ENCODE results near the gene UGGT1. TPM values are rescaled to one million over a fixed set of nuclear protein-coding genes. Genes with fewer than 3 reads are reported as not detected.

UGGT1 gene, protein sequence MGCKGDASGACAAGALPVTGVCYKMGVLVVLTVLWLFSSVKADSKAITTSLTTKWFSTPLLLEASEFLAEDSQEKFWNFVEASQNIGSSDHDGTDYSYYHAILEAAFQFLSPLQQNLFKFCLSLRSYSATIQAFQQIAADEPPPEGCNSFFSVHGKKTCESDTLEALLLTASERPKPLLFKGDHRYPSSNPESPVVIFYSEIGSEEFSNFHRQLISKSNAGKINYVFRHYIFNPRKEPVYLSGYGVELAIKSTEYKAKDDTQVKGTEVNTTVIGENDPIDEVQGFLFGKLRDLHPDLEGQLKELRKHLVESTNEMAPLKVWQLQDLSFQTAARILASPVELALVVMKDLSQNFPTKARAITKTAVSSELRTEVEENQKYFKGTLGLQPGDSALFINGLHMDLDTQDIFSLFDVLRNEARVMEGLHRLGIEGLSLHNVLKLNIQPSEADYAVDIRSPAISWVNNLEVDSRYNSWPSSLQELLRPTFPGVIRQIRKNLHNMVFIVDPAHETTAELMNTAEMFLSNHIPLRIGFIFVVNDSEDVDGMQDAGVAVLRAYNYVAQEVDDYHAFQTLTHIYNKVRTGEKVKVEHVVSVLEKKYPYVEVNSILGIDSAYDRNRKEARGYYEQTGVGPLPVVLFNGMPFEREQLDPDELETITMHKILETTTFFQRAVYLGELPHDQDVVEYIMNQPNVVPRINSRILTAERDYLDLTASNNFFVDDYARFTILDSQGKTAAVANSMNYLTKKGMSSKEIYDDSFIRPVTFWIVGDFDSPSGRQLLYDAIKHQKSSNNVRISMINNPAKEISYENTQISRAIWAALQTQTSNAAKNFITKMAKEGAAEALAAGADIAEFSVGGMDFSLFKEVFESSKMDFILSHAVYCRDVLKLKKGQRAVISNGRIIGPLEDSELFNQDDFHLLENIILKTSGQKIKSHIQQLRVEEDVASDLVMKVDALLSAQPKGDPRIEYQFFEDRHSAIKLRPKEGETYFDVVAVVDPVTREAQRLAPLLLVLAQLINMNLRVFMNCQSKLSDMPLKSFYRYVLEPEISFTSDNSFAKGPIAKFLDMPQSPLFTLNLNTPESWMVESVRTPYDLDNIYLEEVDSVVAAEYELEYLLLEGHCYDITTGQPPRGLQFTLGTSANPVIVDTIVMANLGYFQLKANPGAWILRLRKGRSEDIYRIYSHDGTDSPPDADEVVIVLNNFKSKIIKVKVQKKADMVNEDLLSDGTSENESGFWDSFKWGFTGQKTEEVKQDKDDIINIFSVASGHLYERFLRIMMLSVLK (N-terminal part only)
- 18.1 and 19.3 TPM in 2 replicates for total RNA-seq (2014; rRNA removed; shearing (Covaris generic))

DNA sequence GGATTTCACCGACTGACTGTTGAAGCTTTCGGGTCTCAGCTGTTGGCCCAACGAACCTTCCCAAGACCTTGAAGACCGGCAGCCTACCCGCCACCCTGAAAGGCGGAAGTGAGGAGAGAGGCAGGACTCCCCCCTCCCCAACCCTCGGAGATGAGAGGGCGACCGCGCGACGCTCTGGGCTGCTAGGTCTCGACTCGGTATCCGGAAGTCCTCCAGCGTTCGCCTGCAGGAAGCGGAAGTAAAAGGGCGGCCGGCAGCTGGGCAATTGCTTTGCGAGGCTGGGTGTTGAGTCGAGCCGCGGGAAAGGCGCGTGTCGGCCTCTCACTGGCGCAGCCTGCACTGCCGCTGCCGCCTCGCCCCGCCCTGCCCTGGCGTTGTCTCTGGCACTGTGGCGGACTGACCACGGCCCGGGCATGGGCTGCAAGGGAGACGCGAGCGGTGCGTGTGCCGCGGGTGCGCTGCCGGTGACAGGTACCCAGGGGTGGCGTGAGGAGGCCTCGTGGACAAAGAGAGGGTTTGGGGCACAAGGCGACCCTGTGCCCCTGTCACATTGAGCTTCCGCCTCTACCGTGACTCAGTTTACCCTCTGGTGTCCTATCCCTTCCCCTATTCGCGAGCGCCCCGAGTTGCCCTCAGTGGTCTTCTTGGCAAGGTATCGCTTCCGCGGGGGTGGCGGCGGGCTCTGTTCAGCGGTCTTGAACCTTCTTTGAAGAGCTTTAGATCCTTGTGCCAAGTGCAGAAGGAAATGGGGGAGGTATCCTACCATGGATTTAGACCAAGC, at the start of gene UGGT1:
UGGT1 (plus strand) TSS at position 256 of the 781 bp plus-strand sequence; CDS start at position 414, 158 bp downstream.
- in situ Hi-C loops (cut with HindIII; ENCODE audit: low sequenced_read_pairs) = no loop called here
- DNase-seq (ENCODE audit: low spot score) = peak; percentile 97

DNA sequence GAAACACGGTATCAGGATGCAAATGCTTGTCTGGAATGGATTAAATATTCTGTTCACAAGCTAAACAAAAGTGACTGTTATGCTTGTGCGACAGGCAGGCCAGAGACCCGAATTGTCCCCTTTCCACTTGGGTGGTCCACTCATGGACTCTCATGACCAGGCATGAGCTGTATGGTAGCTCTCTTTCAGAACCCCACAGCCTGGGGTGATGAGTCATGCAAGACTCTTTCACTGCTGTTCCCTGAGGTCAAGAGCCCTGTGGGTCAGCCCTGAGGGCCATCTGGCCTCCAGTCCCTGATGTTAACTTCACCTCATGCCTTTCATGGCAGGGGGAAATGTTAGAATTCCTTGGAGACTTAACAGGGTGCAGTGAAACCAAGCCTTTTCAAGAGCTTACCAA, 49.4 kb upstream of the UGGT1 start:
- DNase-seq (ENCODE audit: low spot score) = no peak
- in situ Hi-C loops (cut with HindIII; ENCODE audit: low sequenced_read_pairs) = no loop called here

DNA sequence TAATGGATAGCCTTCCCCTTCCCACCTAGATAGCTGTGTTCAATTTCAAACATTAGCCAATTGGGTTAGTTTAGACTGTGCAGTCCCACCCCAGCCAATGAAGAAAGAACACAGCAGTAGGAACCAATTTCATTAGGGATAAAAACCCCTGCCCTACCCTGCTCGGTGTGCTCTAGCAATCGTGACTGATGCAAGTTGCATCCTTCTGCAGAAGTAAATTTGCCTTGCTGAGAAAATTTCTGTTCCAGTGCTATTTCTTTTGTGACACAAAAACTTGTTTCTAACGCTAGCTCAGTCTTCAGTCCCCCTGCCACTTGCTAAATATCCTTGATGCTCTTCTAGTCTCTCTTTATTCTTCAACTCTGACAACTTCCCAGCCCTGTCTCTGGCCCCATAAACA, 48.0 kb upstream of the UGGT1 start:
- no peak for DNase-seq (ENCODE audit: low spot score)
- in situ Hi-C loops (cut with HindIII; ENCODE audit: low sequenced_read_pairs) = no loop called here

DNA sequence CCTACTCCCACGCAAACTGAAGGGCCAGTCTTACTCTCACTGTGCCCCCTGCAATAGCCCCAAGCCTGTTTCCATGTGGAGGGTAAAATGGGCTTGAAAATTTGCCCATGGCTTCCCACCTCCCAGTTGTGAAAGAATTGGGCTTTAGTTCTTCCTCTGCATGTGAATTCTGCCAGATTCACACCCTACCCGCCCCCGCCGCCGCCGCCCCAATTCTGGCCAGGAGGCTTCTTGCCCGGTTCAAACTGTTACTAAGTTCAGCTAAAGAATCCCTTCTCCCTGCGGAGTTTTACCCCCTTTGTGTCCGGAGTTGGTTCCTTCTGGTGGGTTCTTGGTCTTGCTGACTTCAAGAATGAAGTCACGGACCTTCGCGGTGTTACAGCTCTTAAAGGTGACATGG, 37.7 kb upstream of the UGGT1 start:
- in situ Hi-C loops (cut with HindIII; ENCODE audit: low sequenced_read_pairs) = no loop called here
- no peak for DNase-seq (ENCODE audit: low spot score)

DNA sequence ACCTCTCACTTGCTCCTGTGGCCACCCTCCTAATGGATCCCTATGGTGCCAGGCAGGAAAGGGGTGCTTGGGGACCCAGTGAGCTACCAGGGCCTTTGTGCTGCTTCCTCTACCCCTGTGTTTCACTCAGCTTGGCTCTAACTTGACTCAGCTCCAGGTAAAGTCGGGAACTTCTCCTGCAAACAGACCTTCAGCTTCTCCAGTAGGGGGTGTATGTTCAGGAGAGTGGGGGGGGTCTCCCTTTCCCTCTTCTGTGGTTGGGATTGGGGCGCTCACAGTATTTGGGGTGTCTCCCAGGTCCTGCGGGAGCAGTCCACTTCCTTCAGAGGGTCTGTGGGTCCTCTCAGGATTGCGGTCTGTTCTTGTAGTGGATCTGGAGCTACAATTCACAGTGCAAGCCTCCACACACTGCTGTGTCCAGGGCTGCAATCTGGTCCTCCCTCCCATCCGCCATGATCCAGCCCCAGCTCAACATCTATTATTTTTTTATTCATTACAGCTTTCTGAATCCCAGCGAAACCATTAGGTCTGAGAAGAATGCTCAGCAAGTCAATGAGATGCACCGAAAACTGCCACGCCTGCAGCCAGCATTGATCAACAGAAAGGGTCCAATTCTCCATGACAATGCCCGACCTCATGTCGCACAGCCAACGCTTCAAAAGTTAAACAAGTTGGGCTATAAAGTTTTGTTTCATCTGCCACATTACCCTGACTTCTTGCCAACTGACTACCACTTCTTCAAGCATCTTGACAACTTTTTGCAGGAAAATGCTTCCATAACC, 36.7 kb upstream of the UGGT1 start:
- in situ Hi-C loops (cut with HindIII; ENCODE audit: low sequenced_read_pairs) = no loop called here
- DNase-seq (ENCODE audit: low spot score) = no peak

DNA sequence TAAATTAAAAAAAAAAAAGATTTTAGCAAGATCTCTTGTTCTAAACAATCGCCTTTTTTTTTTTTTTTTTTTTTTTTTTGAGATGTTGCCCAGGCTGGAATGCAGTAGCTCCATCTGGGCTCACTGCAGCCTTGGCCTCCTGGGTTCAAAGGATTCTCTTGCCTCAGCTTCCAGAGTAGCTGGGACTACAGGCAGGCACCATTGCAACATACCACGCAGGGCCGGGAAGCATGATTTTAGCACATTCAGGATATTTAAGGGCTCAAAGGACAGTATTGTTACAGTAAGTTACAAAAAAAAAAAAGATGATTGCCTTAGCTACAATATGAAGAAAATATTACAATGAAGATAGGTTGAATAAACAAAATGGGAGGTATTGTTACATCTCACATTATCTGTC, 33.7 kb upstream of the UGGT1 start:
- DNase-seq (ENCODE audit: low spot score) = no peak
- in situ Hi-C loops (cut with HindIII; ENCODE audit: low sequenced_read_pairs) = no loop called here

DNA sequence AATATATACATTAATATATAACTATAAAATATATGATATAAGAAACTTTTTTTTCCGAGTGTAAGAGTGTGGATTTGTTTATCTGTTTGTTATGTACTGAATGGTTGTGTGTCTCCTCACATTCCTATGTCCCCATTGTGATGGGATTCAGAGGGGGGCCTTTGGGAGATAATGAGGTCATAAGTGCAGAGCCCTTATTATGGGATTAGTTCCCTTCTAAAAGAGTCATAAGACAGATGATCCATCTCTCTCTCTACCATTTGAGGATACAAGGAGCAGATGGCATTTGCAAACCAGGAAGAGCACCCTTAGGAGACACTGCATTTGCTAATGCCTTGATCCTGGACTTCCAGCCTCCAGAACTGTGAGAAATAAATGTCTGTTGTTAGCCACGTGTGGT, 32.9 kb upstream of the UGGT1 start:
- DNase-seq (ENCODE audit: low spot score) = no peak
- in situ Hi-C loops (cut with HindIII; ENCODE audit: low sequenced_read_pairs) = no loop called here

DNA sequence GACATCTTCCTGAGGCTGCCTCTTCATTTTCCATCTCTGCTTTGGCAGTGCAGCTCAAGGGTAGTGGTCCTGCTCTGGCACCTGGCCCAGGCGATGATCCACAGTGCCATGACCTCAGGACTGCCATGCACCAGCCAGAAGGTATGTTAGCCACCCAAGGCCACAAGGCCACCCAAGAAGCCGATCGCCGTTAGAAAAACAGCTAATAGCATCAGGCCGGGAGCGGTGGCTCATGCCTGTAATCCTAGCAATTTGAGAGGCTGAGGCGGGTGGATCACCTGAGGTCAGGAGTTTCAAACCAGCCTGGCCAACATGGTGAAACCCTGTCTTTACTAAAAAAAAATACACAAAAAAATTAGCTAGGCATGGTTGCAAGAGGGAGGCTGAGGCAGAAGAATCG, 28.4 kb upstream of the UGGT1 start:
- in situ Hi-C loops (cut with HindIII; ENCODE audit: low sequenced_read_pairs) = no loop called here
- peak; percentile 10 for DNase-seq (ENCODE audit: low spot score)

DNA sequence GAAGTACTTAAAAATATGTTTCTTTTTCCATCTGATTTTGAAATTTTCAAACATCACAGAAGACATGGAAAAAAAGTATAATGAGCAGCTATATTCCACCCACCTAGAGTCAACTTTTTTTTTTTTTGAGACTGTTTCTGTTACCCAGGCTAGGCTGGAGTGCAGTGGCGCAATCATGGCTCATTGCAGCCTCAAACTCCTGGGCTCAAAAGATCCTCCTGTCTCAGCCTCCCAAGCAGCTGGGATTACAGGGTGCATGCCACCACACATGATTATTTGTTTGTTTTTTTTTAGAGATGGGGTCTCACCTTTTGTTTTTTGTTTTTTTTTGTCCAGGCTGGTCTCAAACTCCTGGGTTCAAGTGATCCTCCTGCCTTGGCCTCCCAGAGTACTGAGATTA, 26.6 kb upstream of the UGGT1 start:
- DNase-seq (ENCODE audit: low spot score) = no peak
- in situ Hi-C loops (cut with HindIII; ENCODE audit: low sequenced_read_pairs) = no loop called here

DNA sequence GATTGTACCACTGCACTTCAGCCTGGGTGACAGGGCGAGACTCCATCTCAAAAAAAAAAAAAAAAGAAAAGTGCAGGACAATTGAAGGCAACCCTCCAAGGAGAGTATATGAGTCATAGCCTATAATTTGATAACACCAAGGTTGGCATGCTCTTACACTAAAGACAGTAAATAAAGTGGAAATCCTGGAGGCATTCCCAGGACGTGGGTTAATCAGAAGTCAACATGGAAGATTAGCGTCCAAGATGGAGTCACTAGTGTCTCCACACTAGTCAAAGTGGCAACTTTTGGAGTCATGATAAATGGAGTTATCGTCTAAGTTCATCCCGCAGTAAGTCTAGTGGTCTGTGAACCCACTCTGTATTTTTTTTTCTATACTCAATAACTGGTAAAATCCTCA, 21.2 kb upstream of the UGGT1 start:
- in situ Hi-C loops (cut with HindIII; ENCODE audit: low sequenced_read_pairs) = no loop called here
- DNase-seq (ENCODE audit: low spot score) = no peak

DNA sequence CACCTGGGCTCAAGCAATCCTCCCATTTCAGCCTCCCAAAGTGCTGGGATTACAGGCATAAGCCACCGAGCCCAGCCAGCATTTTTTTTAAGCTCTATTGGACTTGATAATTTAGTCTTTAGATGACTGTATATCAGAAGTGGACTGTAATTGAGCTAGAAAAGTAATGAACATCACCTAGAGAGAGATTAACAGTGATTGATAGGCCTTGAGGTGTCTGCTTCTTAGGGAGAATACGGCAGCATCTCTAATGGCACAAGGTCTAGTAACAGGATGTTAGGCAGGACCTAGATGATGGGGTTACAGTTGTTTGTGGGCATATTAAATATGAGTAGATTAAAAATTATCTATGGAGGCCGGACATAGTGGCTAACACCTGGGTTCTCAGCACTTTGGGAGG, 17.7 kb upstream of the UGGT1 start:
- no peak for DNase-seq (ENCODE audit: low spot score)
- in situ Hi-C loops (cut with HindIII; ENCODE audit: low sequenced_read_pairs) = no loop called here

DNA sequence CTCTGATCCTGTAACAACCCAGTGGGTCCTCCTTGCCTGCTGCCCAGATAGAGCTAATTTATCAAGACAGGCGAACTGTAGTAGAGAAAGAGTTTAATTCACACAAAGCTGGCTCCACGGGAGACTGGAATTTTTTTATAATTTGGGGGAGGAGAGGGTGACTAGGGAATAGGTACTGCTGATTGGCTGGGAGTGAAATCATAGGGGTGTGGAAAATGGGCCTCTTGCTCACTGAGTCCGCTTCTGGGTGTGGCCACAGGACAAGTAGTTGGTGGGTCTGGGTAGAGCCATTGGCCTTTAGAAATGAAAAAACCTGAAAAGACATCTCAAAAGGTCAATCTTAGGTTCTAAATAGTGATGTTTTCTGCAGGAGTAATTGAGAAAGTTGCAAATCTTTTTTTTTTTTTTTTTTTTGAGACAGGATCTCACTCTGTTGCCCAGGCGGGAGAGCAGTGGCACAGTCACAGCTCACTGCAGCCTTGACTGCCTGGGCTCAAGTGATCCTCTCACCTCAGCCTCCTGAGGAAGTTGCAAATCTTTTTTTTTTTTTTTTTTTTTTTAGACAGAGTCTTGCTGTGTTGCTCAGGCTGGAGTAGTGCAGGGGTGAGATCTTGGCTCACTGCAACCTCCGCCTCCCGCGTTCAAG, 14.4 kb upstream of the UGGT1 start:
- no peak for DNase-seq (ENCODE audit: low spot score)
- in situ Hi-C loops (cut with HindIII; ENCODE audit: low sequenced_read_pairs) = no loop called here

DNA sequence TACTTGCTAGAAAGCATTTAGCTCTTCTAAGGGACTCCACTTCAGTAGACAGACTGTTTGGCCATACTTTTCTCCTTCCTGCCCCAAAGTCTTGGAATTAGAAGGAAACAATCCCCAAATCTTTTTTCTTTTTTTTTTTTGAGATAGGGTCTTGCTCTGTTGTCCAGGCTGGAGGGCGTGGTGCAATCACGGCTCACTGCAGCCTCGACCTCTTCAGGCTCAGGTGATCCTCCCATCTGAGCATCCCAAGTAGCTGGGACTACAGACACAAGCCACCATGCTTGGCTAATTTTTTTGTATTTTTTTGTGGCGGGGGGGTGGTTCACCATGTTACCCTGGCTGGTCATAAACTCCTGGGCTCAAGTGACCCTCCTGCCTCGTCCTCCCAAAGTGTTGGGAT, 6.2 kb upstream of the UGGT1 start:
- no peak for DNase-seq (ENCODE audit: low spot score)
- in situ Hi-C loops (cut with HindIII; ENCODE audit: low sequenced_read_pairs) = no loop called here

DNA sequence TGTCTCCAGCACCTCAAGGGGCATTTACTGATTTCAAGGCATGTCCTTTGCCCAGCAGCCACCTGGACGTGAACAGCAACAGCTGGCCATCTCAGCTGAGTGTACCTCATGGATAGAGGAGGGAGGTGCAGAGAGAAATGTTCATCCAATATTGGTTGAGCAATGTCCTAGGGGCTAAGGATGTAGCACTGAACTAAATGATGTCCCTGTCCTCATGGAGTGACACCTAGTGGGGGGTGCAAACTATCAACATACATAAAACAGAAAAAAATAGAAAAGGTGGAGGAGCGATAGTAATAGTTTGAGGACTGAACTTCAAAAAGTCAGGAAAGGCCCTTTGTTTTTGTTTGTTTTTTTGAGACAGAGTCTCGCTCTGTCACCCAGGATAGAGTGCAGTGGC, 4.8 kb upstream of the UGGT1 start:
- in situ Hi-C loops (cut with HindIII; ENCODE audit: low sequenced_read_pairs) = no loop called here
- DNase-seq (ENCODE audit: low spot score) = no peak

DNA sequence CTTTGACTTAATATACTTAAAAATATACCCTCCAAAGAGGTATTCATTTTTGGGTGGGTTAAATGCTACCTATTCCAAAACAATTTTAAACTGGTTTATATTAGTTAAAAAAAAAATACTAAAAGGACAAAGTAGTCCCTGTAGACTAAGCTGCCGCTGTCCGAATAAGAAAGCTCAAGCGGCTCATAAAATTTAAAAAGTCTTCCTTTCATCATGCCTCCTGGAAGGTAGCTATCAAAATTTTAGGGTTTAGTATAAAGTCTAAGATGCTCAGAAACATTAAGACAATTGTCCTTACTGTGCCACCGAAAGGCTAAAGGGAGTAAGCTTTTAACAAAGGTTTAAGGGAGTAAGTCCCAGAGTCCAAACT, 440 bp upstream of the UGGT1 start:
- in situ Hi-C loops (cut with HindIII; ENCODE audit: low sequenced_read_pairs) = no loop called here
- DNase-seq (ENCODE audit: low spot score) = no peak

DNA sequence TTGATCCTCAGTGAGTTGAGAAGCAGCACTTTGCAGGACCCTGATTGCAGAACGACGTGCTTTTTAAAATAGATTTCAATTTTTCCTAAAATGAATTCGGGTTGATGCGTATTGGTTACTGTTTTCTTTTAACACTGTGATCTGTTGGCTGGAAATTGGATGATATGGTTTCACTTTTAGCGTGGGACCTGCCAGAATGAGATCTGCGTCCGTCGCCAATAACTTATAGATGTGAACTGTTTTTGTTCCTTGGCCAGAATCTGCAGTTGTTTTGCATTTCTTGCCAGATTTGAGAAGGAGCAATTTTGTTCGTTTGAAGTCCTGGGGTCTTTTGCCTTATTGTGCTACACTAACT, 703 bp downstream of the UGGT1 start:
- in situ Hi-C loops (cut with HindIII; ENCODE audit: low sequenced_read_pairs) = no loop called here
- peak; percentile 15 for DNase-seq (ENCODE audit: low spot score)

DNA sequence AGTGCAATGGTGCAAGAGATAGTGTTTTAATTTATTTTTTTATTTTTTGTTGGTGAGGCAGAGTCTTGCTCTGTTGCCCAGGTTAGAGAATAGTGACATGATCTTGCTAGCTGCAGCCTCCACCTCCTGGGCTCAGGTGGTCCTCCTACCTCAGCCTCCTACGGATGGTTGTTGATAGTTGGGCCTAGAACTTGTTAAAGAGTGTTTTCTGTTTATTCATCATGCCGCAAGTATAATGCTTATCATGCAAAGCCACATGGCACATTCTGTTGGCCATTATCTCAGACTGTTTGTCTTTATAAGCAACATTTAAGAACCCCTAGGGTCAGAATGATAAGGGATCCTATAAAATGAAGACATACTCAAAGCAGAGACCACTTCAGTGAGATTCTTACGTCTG, 1.7 kb downstream of the UGGT1 start:
- no peak for DNase-seq (ENCODE audit: low spot score)
- in situ Hi-C loops (cut with HindIII; ENCODE audit: low sequenced_read_pairs) = no loop called here

DNA sequence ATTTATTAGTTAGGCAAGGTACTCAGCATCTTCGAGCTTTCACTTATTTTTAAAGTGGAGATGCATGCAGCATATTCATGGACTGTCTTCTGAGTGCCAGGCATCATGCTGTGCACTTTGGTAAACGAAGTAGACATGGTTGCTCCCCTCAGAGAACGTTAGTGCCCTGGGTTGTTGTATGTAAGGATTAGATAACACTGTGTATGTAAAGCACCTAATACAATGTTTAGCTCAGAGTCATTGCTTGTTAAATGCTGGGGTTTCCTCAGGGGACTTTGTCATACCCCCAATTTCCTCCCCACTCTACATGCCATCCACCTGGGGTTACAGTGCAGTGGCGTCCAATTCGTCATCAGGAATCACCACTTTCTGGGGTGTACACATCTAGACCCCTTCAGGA, 2.8 kb downstream of the UGGT1 start:
- DNase-seq (ENCODE audit: low spot score) = no peak
- in situ Hi-C loops (cut with HindIII; ENCODE audit: low sequenced_read_pairs) = no loop called here
